ENCODE measurements around the gene CBLN1.

Gene CBLN1

GRCh38 chr16:49277766-49278566, 3.7 kb downstream of the CBLN1 start:
- Histone ChIP-seq H3K27me3 (ENCODE audit: control insufficient read depth in 1 of 2, insufficient read depth in 2 of 2, low read length in 2 of 2) (peaks cover 78 to 85% of the 10 kb centered on the region in 2 donors), H3K9ac (ENCODE audit: low read length in 2 of 2) (no peak overlapping the region), H3K9me3 (ENCODE audit: control insufficient read depth in 2 of 2, low read length in 2 of 2) (no peaks in the 10 kb centered on the region), H3K36me3 (ENCODE audit: control insufficient read depth in 2 of 2, insufficient read depth in 2 of 2, low read length in 2 of 2) (no peaks in the 10 kb centered on the region), H3K27ac (ENCODE audit: low read length) (no peak overlapping the region), H3K4me1 (ENCODE audit: control insufficient read depth, insufficient read depth, low read length) (peaks cover 33% of the 10 kb centered on the region), H3K4me3 (ENCODE audit: low read length in 2 of 2) (peak overlapping the region in 1 of 2 donors; percentile 44)

- H3K4me3 ChIP-seq (ENCODE audit: low read length in 2 of 2), result peak overlapping the region in 1 of 2 donors; percentile 44
Observed at GRCh38 chr16:49277386-49277742, 4.3 kb downstream of the CBLN1 start.

GRCh38 chr16:49276646-49277385, 4.8 kb downstream of the CBLN1 start:
- peaks cover 78 to 81% of the 10 kb centered on the region in 2 donors for H3K27me3 ChIP-seq (ENCODE audit: control insufficient read depth in 1 of 2, insufficient read depth in 2 of 2, low read length in 2 of 2)
- H3K4me1 ChIP-seq (ENCODE audit: control insufficient read depth, insufficient read depth, low read length), result peaks cover 23% of the 10 kb centered on the region

More at GRCh38 chr16:49277386-49277742, 4.3 kb downstream of the CBLN1 start:
- no peaks in the 10 kb centered on the region for H3K36me3 ChIP-seq (ENCODE audit: control insufficient read depth in 2 of 2, insufficient read depth in 2 of 2, low read length in 2 of 2)
- no peak overlapping the region for H3K27ac ChIP-seq (ENCODE audit: low read length)
- H3K4me1 ChIP-seq (ENCODE audit: control insufficient read depth, insufficient read depth, low read length), result peaks cover 27% of the 10 kb centered on the region
- H3K27me3 ChIP-seq (ENCODE audit: control insufficient read depth in 1 of 2, insufficient read depth in 2 of 2, low read length in 2 of 2), result peaks cover 78 to 79% of the 10 kb centered on the region in 2 donors
- no peak overlapping the region for H3K9ac ChIP-seq (ENCODE audit: low read length in 2 of 2)
- peaks cover 0 to 6% of the 10 kb centered on the region in 2 donors for H3K9me3 ChIP-seq (ENCODE audit: control insufficient read depth in 2 of 2, low read length in 2 of 2)

GRCh38 chr16:49275870-49276269, 5.8 kb downstream of the CBLN1 start:
- no peak overlapping the region for H3K27ac ChIP-seq (ENCODE audit: low read length)
- H3K9me3 ChIP-seq (ENCODE audit: control insufficient read depth in 2 of 2, low read length in 2 of 2), result peaks cover 0 to 7% of the 10 kb centered on the region in 2 donors
- no peaks in the 10 kb centered on the region for H3K36me3 ChIP-seq (ENCODE audit: control insufficient read depth in 2 of 2, insufficient read depth in 2 of 2, low read length in 2 of 2)
- H3K4me1 ChIP-seq (ENCODE audit: control insufficient read depth, insufficient read depth, low read length), result peaks cover 19% of the 10 kb centered on the region
- H3K27me3 ChIP-seq (ENCODE audit: control insufficient read depth in 1 of 2, insufficient read depth in 2 of 2, low read length in 2 of 2), result peaks cover 75 to 81% of the 10 kb centered on the region in 2 donors
- no peak overlapping the region for H3K4me3 ChIP-seq (ENCODE audit: low read length in 2 of 2)
- H3K9ac ChIP-seq (ENCODE audit: low read length in 2 of 2), result no peak overlapping the region

More at GRCh38 chr16:49276646-49277385, 4.8 kb downstream of the CBLN1 start:
- Histone ChIP-seq H3K36me3 (ENCODE audit: control insufficient read depth in 2 of 2, insufficient read depth in 2 of 2, low read length in 2 of 2) (no peaks in the 10 kb centered on the region), H3K27ac (ENCODE audit: low read length) (no peak overlapping the region), H3K9ac (ENCODE audit: low read length in 2 of 2) (no peak overlapping the region), H3K9me3 (ENCODE audit: control insufficient read depth in 2 of 2, low read length in 2 of 2) (peaks cover 0 to 7% of the 10 kb centered on the region in 2 donors), H3K4me3 (ENCODE audit: low read length in 2 of 2) (no peak overlapping the region)

GRCh38 chr16:49275050-49275730, 6.4 kb downstream of the CBLN1 start:
- peaks cover 15% of the 10 kb centered on the region for H3K4me1 ChIP-seq (ENCODE audit: control insufficient read depth, insufficient read depth, low read length)
- H3K9ac ChIP-seq (ENCODE audit: low read length in 2 of 2), result no peak overlapping the region
- peaks cover 0 to 7% of the 10 kb centered on the region in 2 donors for H3K9me3 ChIP-seq (ENCODE audit: control insufficient read depth in 2 of 2, low read length in 2 of 2)
- H3K4me3 ChIP-seq (ENCODE audit: low read length in 2 of 2), result no peak overlapping the region
- no peaks in the 10 kb centered on the region for H3K36me3 ChIP-seq (ENCODE audit: control insufficient read depth in 2 of 2, insufficient read depth in 2 of 2, low read length in 2 of 2)
- H3K27ac ChIP-seq (ENCODE audit: low read length), result no peak overlapping the region
- peaks cover 68 to 77% of the 10 kb centered on the region in 2 donors for H3K27me3 ChIP-seq (ENCODE audit: control insufficient read depth in 1 of 2, insufficient read depth in 2 of 2, low read length in 2 of 2)

- Histone ChIP-seq H3K9ac (ENCODE audit: low read length in 2 of 2) (no peak overlapping the region), H3K9me3 (ENCODE audit: control insufficient read depth in 2 of 2, low read length in 2 of 2) (peaks cover 0 to 7% of the 10 kb centered on the region in 2 donors), H3K4me3 (ENCODE audit: low read length in 2 of 2) (no peak overlapping the region), H3K27me3 (ENCODE audit: control insufficient read depth in 1 of 2, insufficient read depth in 2 of 2, low read length in 2 of 2) (peaks cover 62 to 74% of the 10 kb centered on the region in 2 donors), H3K4me1 (ENCODE audit: control insufficient read depth, insufficient read depth, low read length) (peaks cover 15% of the 10 kb centered on the region), H3K27ac (ENCODE audit: low read length) (no peak overlapping the region), H3K36me3 (ENCODE audit: control insufficient read depth in 2 of 2, insufficient read depth in 2 of 2, low read length in 2 of 2) (no peaks in the 10 kb centered on the region)
Observed at GRCh38 chr16:49274591-49274990, 7.0 kb downstream of the CBLN1 start.

GRCh38 chr16:49273771-49274170, 7.9 kb downstream of the CBLN1 start:
- Histone ChIP-seq H3K36me3 (ENCODE audit: control insufficient read depth in 2 of 2, insufficient read depth in 2 of 2, low read length in 2 of 2) (no peaks in the 10 kb centered on the region), H3K27me3 (ENCODE audit: control insufficient read depth in 1 of 2, insufficient read depth in 2 of 2, low read length in 2 of 2) (peaks cover 54 to 68% of the 10 kb centered on the region in 2 donors), H3K27ac (ENCODE audit: low read length) (no peak overlapping the region), H3K9ac (ENCODE audit: low read length in 2 of 2) (no peak overlapping the region), H3K9me3 (ENCODE audit: control insufficient read depth in 2 of 2, low read length in 2 of 2) (peaks cover 0 to 7% of the 10 kb centered on the region in 2 donors), H3K4me1 (ENCODE audit: control insufficient read depth, insufficient read depth, low read length) (peaks cover 15% of the 10 kb centered on the region), H3K4me3 (ENCODE audit: low read length in 2 of 2) (no peak overlapping the region)

- Histone ChIP-seq H3K4me3 (ENCODE audit: low read length in 2 of 2) (no peak overlapping the region), H3K36me3 (ENCODE audit: control insufficient read depth in 2 of 2, insufficient read depth in 2 of 2, low read length in 2 of 2) (no peaks in the 10 kb centered on the region), H3K9me3 (ENCODE audit: control insufficient read depth in 2 of 2, low read length in 2 of 2) (peaks cover 0 to 7% of the 10 kb centered on the region in 2 donors), H3K9ac (ENCODE audit: low read length in 2 of 2) (no peak overlapping the region), H3K27ac (ENCODE audit: low read length) (no peak overlapping the region), H3K27me3 (ENCODE audit: control insufficient read depth in 1 of 2, insufficient read depth in 2 of 2, low read length in 2 of 2) (peaks cover 30 to 46% of the 10 kb centered on the region in 2 donors), H3K4me1 (ENCODE audit: control insufficient read depth, insufficient read depth, low read length) (no peaks in the 10 kb centered on the region)
Observed at GRCh38 chr16:49271363-49271762, 10.3 kb downstream of the CBLN1 start.

GRCh38 chr16:49269201-49269600, 12.4 kb downstream of the CBLN1 start:
- no peak overlapping the region for H3K4me3 ChIP-seq (ENCODE audit: low read length in 2 of 2)
- H3K27me3 ChIP-seq (ENCODE audit: control insufficient read depth in 1 of 2, insufficient read depth in 2 of 2, low read length in 2 of 2), result peaks cover 12 to 32% of the 10 kb centered on the region in 2 donors
- peaks cover 0 to 7% of the 10 kb centered on the region in 2 donors for H3K9me3 ChIP-seq (ENCODE audit: control insufficient read depth in 2 of 2, low read length in 2 of 2)
- H3K36me3 ChIP-seq (ENCODE audit: control insufficient read depth in 2 of 2, insufficient read depth in 2 of 2, low read length in 2 of 2), result no peaks in the 10 kb centered on the region
- H3K4me1 ChIP-seq (ENCODE audit: control insufficient read depth, insufficient read depth, low read length), result no peaks in the 10 kb centered on the region
- H3K27ac ChIP-seq (ENCODE audit: low read length), result no peak overlapping the region
- no peak overlapping the region for H3K9ac ChIP-seq (ENCODE audit: low read length in 2 of 2)

- no peaks in the 10 kb centered on the region for H3K36me3 ChIP-seq (ENCODE audit: control insufficient read depth in 2 of 2, insufficient read depth in 2 of 2, low read length in 2 of 2)
- H3K27ac ChIP-seq (ENCODE audit: low read length), result no peak overlapping the region
- H3K9me3 ChIP-seq (ENCODE audit: control insufficient read depth in 2 of 2, low read length in 2 of 2), result peaks cover 2 to 7% of the 10 kb centered on the region in 2 donors
- no peak overlapping the region for H3K4me3 ChIP-seq (ENCODE audit: low read length in 2 of 2)
- no peak overlapping the region for H3K9ac ChIP-seq (ENCODE audit: low read length in 2 of 2)
- peaks cover 7 to 29% of the 10 kb centered on the region in 2 donors for H3K27me3 ChIP-seq (ENCODE audit: control insufficient read depth in 1 of 2, insufficient read depth in 2 of 2, low read length in 2 of 2)
- H3K4me1 ChIP-seq (ENCODE audit: control insufficient read depth, insufficient read depth, low read length), result no peaks in the 10 kb centered on the region
Observed at GRCh38 chr16:49268667-49269066, 13.0 kb downstream of the CBLN1 start.
